Measurements from ENCODE around the gene GFAP. TPM values are rescaled to one million over a fixed set of nuclear protein-coding genes. Genes with fewer than 3 reads are reported as not detected.

GFAP gene
- total RNA-seq, 1 experiment from 2014 or later, result not detected

Small RNA genes lying within 50 kb of the gene (small RNA-seq; reads per million reads assigned to genes)
- 0 reads per million in 2 experiments for gene CCDC103
- gene MIR6783, result 0 reads per million in 2 experiments
- gene RN7SL405P, result 0 reads per million in 2 experiments

Other genes starting within 250 kb of the GFAP start
- gene CCDC43, start 225.7 kb downstream of the GFAP start, total RNA-seq (2014; rRNA removed; shearing (Covaris generic)), result 71.5 and 73.8 TPM in 2 replicates
- gene DBF4B, start 206.8 kb downstream of the GFAP start, total RNA-seq (2014; rRNA removed; shearing (Covaris generic)), result 9.0 and 9.4 TPM in 2 replicates
- gene ADAM11, start 156.5 kb downstream of the GFAP start, total RNA-seq (2014; rRNA removed; shearing (Covaris generic)), result 7.6 and 8.6 TPM in 2 replicates
- gene GJC1, start 85.2 kb downstream of the GFAP start, total RNA-seq (2014; rRNA removed; shearing (Covaris generic)), result 20.9 and 21.1 TPM in 2 replicates
- gene HIGD1B, start 67.6 kb downstream of the GFAP start, total RNA-seq (2014; rRNA removed; shearing (Covaris generic)), result not detected in 2 replicates
- 117 and 118 TPM in 2 replicates for gene EFTUD2, start 16.1 kb downstream of the GFAP start, total RNA-seq (2014; rRNA removed; shearing (Covaris generic))
- 2.0 and 2.5 TPM in 2 replicates for gene KIF18B, start 32.3 kb upstream of the GFAP start, total RNA-seq (2014; rRNA removed; shearing (Covaris generic))
- gene C1QL1, start 52.8 kb upstream of the GFAP start, total RNA-seq (2014; rRNA removed; shearing (Covaris generic)), result 3.8 and 5.0 TPM in 2 replicates
- gene DCAKD, start 136.1 kb upstream of the GFAP start, total RNA-seq (2014; rRNA removed; shearing (Covaris generic)), result 32.1 and 41.4 TPM in 2 replicates
- gene NMT1, start 145.8 kb upstream of the GFAP start, total RNA-seq (2014; rRNA removed; shearing (Covaris generic)), result 71.5 and 78.0 TPM in 2 replicates
- gene PLCD3, start 217.0 kb upstream of the GFAP start, total RNA-seq (2014; rRNA removed; shearing (Covaris generic)), result 4.0 and 9.8 TPM in 2 replicates
- gene ACBD4, start 220.2 kb upstream of the GFAP start, total RNA-seq (2014; rRNA removed; shearing (Covaris generic)), result 1.7 and 3.3 TPM in 2 replicates
- 10.6 and 14.4 TPM in 2 replicates for gene HEXIM1, start 233.0 kb upstream of the GFAP start, total RNA-seq (2014; rRNA removed; shearing (Covaris generic))
- 14.0 and 14.2 TPM in 2 replicates for gene HEXIM2, start 246.4 kb upstream of the GFAP start, total RNA-seq (2014; rRNA removed; shearing (Covaris generic))

Measured in SK-MEL-5 (cell line).